Right hindlimb (tissue), 1 donor: ENCODE results near the gene ANXA4.

Experiments used
- DNase-seq: peaks from one replicate; pipeline ENCODE4 v3.0.0-alpha.2; 2018

The ANXA4 gene

DNA sequence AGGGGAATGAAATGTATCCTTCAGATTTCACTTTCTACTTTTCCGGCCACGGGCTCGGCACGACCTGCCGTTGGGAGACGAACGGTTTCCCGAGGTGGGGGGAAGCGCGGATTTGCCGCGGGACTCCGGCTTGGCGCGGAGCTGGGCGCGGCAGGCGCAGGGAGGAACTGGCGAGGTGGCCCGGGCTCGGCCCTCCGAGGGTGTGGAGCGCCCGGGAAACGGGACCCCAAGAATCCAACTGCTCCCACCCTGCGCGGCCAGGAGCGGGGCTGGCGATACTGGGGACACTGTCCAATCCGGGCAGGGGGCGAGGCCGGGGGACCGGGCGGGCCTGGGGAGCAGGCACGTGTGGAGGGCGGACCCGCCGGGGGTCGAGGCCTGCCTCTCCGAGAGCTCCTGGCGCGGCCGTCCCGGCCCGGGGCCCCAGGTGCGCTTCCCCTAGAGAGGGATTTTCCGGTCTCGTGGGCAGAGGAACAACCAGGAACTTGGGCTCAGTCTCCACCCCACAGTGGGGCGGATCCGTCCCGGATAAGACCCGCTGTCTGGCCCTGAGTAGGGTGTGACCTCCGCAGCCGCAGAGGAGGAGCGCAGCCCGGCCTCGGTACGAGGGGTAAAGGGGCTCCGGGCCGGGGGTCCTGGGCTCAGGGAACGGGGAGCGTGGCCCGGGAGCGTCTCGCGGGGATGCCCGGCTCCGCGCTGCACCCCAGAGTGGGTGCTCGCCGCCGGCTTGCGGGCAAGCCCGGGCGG lies at the start of gene ANXA4:
TSS of gene ANXA4 (plus strand) at position 560 of the 747 bp plus-strand sequence. CDS start 39,432 bp downstream, outside the sequence.
- DNase-seq: peak; percentile 85

DNA sequence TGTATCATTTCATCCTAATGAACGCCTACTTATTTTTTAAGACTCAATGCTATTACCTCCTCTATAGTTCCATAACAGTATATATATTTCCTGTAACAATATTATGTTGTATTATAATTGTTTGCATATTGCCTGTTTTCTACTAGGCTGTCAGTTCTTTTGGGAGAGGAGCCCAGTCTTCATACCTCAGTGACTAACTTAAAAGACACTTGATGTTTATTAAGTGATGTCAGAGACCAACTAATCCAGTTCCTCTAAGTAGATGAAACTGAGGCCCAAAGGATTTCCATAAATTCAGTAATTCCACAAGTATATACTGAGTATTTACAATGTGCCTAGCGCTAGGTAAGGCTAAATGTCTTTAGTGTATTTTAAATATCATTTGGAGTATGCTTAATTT lies 49.5 kb upstream of the ANXA4 start:
- DNase-seq: no peak

DNA sequence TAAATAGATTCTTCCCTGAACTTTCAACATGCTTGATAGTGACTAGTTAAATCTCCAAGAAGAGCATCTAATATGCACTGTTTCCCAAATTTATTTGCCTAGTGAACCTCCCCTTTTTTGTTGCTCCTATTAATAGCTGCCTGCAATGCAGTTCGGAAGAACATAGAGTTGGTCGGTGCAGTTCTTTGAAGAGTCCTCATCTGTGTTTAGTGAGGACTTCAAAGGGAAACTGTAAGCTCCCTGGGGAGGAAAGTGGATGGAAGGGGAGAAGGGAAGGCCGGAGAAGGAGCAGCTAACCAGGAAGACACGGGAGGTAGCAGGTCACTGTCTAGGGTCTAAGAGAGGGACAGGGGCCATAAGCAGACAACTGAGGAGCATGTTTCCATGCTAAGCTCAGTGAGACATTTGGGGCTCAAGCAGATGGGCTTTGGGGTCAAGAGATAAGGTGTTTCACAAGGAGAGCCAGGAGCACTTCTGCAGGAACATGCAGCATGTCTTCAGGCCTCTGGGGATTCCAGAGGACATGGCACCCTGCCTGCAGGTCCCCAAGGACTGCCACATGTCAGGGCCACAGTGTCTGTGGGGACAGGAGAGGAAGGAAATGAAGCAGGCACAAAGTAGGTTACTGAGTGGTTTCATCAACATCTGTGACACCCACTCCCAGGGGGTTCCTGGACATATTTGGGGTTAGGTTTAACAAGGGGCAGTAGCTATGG lies 48.7 kb upstream of the ANXA4 start:
- no peak for DNase-seq

DNA sequence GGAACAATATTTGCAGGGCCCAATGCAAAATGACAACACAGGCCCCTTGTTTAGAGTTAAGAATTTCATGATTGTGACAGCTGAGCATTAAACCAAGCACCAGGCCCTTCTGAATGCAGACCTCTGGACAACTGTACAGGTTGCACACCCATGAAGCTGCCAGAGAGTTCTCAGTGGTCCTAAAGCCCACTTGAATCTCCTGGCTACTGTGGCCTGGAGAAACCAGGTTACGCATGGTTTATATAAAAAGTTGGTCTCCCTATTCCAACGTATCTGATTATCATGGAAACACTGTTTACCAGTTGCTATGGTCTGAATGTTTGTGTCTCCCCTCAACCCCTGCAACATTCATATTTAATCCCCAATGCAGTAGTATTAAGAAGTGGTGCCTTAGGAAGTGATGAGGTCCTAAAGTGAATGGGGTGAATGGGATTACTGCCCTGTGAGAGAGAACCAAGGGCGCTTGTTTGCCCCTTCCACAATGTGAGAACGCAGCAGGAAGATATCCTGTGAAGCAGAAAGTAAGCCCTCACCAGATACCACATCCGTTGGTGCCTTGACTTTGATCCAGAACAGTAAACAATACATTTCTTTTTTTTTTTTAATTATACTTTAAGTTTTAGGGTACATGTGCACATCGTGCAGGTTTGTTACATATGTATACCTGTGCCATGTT lies 48.0 kb upstream of the ANXA4 start:
- no peak for DNase-seq

DNA sequence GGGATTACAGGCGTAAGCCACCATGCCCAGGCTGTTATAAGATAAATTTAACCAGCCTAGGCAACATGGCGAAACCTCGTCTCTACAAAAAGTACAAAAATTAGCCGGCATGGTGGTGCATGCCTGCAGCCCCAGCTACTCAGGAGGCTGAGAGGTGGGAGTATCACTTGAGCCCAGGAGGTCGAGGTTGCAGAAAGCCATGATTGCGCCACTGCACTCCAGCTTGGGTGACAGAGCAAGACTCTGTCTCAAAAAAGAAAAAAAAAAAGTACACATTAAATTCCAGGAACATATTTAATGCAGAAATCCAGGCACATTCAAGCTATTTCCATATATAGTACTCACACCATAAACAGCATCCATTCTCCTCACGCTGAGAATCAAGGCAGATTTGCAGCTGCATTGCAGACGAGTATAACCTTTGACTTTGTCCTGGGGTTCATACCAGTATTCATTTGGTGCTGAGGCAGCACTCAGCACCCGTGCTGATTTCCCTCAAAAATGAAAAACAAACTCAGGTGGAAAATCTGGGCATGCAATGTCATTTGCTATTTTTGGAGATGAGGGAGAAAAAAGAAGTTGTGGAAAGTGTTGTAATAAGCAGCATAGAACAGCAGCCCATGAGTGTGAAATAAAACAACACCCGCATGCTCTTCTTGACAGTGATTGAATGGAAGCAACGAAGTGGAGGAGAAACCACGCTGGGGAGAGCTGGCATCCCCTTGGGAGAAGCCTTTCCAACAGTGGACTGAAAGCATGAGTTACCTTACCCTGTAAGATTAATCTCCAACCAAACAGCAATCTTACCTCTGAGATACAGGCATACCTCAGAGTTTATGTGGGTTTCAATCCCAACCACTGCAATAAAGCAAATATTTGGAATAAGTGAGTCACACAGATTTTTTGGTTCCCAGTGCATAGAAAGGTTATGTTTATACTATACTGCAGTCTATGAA lies 46.8 kb upstream of the ANXA4 start:
- no peak for DNase-seq

GRCh38 chr2:69695850-69696216 lies 46.1 kb upstream of the ANXA4 start:
- DNase-seq: no peak

DNA sequence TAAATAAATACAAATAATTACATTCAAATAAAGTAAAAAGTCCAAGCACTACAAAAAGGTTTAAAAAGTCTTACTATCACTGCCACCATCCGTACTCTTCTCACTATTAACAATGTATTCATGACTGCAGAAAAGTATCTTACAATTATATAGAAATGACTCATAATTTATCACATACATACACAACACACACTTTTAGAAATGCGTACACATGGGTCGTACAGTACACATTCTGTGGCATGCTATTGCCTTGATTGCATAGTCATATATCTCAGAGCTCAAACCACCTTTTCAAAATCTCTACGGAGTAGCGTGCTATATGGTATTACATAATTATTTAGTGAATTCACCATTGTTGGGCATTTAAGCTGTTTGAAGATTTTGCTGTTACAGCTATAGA lies 41.6 kb upstream of the ANXA4 start:
- DNase-seq: no peak

- no peak for DNase-seq
These were observed 40.6 kb upstream of the ANXA4 start for GRCh38 chr2:69701100-69701945.

GRCh38 chr2:69703189-69703588 lies 38.7 kb upstream of the ANXA4 start:
- no peak for DNase-seq

DNA sequence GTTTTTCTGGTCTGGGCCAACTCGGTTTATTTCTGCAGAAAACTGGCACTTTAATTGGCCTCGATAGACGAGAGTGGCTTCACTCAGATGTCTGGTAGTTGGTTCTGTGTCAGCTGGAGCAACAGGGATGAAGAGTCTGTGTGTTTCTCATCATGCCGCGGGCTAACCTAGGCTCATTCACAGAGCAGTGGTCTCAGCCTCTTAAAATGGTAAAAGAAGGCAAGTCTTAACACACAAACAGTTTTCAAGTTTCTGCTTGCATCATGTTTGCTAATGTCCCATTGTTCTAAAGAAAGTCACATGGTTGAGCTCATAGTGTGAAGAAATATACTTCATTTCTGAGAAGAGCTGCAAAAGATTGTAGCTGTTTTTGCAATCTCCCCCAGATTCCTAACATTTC lies 37.5 kb upstream of the ANXA4 start:
- no peak for DNase-seq

- DNase-seq: no peak
These were observed 32.6 kb upstream of the ANXA4 start for GRCh38 chr2:69709290-69709689.

GRCh38 chr2:69711971-69712370 lies 30.0 kb upstream of the ANXA4 start:
- no peak for DNase-seq

DNA sequence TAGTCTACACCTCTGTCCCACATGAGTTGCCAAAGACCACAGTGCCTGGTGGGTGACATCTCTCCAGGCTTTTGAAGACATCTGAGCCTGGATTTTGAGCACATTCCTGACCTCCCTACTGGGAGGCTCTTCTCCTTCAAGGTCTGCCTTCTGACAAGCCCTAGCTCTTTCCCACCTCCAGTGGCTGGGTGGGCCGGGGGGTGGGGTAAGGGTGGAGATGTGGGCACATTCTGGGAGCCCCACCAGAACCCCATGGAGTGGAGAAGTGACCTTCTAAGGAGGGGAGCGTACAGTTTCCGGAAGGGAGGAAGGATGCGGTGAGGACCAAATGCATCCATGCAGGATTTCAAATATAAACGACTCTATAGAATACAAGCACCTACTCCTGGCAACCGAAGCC lies 27.9 kb upstream of the ANXA4 start:
- no peak for DNase-seq

- DNase-seq: peak; percentile 78
These were observed 27.3 kb upstream of the ANXA4 start for GRCh38 chr2:69714539-69715220.

DNA sequence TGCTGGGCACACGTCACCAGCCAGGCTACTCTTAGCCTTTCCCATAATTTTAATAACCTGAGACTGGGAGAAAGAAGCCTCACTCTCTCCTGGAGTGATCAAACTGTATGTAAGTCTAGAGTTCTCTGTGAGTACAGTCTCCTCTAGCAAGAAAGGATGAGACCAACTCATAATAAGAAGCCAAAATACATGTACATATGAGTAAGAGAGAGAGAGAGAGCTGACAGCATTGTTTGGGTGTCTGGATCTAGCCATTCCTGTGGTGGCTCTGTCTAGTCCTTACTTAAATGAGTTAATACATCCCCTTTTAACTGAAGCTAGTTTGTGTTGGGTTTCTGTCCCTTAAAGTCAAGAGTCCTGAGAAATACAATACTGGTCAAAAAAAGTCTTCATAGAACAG lies 26.0 kb upstream of the ANXA4 start:
- DNase-seq: no peak

GRCh38 chr2:69716555-69717120 lies 25.3 kb upstream of the ANXA4 start:
- DNase-seq: no peak

DNA sequence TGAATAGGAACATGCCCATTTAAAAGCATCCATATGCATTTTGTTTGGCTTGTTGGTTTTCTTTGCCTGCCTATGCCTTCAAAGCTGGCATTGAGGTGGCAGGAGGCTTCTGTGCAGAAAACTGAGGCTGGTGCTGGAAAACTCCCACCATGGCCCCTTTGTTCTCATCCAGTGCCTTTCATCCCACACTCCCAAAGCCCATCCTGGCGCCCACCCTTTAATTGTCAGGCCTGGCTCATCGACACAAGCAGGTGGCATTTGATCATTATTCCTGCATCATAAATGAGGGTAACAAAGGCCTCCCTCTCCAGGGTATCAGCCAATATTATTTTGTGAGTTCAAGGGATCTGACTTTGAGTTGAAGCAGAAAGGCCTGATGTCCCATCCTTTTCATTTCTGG lies 24.7 kb upstream of the ANXA4 start:
- no peak for DNase-seq

- DNase-seq: no peak
These were observed 24.1 kb upstream of the ANXA4 start for GRCh38 chr2:69717861-69718273.

DNA sequence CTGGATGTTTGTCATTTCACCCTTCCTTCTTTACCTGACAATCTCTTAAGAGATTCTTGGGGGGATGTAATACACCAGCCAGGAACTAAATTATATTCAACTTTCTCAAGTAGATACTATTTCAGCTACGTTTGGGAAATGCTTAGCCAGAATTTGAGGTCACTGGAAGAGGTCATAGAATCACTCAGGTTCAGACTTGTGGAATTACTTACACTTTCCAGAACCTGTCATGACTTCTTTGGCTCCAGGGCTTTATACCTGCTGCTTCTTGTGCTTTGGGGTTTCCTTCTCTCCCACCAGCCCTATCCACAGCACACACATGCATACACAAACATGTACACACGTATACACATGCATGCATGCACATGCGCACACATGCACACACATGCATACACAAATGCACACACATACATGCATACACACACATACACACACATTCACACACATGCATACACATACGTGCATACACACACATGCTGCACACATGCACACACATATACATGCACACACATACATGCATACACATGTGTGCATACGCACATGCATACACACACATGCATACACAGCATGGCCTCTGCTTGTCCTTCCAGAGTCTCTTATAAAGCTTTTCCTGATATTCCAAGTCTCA lies 23.5 kb upstream of the ANXA4 start:
- DNase-seq: no peak

GRCh38 chr2:69720404-69720803 lies 21.5 kb upstream of the ANXA4 start:
- no peak for DNase-seq
